Keratinocyte (primary cell): ENCODE measurements around the gene FMN1.

Experiments
- CTCF ChIP-seq, 3 experiments: IDR thresholded peaks in 1 of 3; conservative IDR thresholded peaks in 1 of 3; optimal IDR thresholded peaks in 1 of 3; 2 replicates in 2 of 3; 3 replicates in 1 of 3; pipeline versions ENCODE3 to v1.5.1; 2011; ENCODE audit warnings: low read length in 3 of 3, mild to moderate bottlenecking in 3 of 3, moderate library complexity in 2 of 3, control low read depth in 1 of 3, inconsistent platforms in 1 of 3; ENCODE audit not compliant: insufficient read depth in 2 of 3; ENCODE audit errors: extremely low read depth in 1 of 3
- EZH2 ChIP-seq: IDR thresholded peaks from one replicate; pipeline ENCODE4 v1.6.1; 2012; ENCODE audit warnings: inconsistent platforms, mild to moderate bottlenecking, low read length, moderate library complexity

DNA sequence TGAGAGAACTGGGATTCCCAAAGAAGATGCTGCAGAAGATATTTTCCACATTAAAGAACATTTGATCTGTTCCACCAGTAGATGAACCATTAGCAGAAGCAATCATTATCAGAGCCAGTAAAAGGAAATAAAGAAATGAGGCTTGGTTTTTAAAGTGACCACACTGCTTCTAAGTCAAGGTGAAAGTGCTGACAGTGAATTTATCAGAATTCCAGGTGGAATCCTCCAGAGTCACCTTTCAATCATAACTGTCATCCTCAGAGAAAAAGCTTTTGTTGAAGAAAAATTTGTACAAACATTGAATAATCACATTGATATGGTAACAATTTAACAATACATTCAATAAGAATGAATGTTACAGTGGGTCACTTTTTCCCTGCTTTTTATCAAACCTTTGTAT is 376.9 kb downstream of the FMN1 start:
- no peak for TF ChIP-seq CTCF (optimal IDR thresholded peaks at IDR 0.05 in 1 of 3, IDR thresholded peaks at IDR 0.05 in 1 of 3, conservative IDR thresholded peaks at IDR 0.05 in 1 of 3; ENCODE audit: extremely low read depth in 1 of 3, insufficient read depth in 2 of 3, low read length in 3 of 3)
- no peak for TF ChIP-seq EZH2
